ENCODE results near the gene MARVELD1.

MARVELD1 gene

GRCh38 chr10:97714401-97715258 lies 1.1 kb downstream of the MARVELD1 start:
- no peak for TF ChIP-seq CTCF (IDR thresholded peaks at IDR 0.05; ENCODE audit: borderline replicate concordance, control extremely low read depth, extremely low read depth, insufficient read depth, missing control alignments)
- peak; percentile 75 for DNase-seq (ENCODE audit: low spot score)
- in situ Hi-C loops (cut with MboI; ENCODE audit: low sequenced_read_pairs, unreplicated experiment) = no loop called here

GRCh38 chr10:97715259-97715874 lies 1.8 kb downstream of the MARVELD1 start:
- in situ Hi-C loops (cut with MboI; ENCODE audit: low sequenced_read_pairs, unreplicated experiment) = no loop called here
- no peak for TF ChIP-seq CTCF (IDR thresholded peaks at IDR 0.05; ENCODE audit: borderline replicate concordance, control extremely low read depth, extremely low read depth, insufficient read depth, missing control alignments)
- DNase-seq (ENCODE audit: low spot score) = no peak

GRCh38 chr10:97717627-97718026 lies 4.1 kb downstream of the MARVELD1 start:
- in situ Hi-C loops (cut with MboI; ENCODE audit: low sequenced_read_pairs, unreplicated experiment) = no loop called here
- no peak for DNase-seq (ENCODE audit: low spot score)
- TF ChIP-seq CTCF (IDR thresholded peaks at IDR 0.05; ENCODE audit: borderline replicate concordance, control extremely low read depth, extremely low read depth, insufficient read depth, missing control alignments) = no peak

- in situ Hi-C loops (cut with MboI; ENCODE audit: low sequenced_read_pairs, unreplicated experiment) = no loop called here
- no peak for DNase-seq (ENCODE audit: low spot score)
- TF ChIP-seq CTCF (IDR thresholded peaks at IDR 0.05; ENCODE audit: borderline replicate concordance, control extremely low read depth, extremely low read depth, insufficient read depth, missing control alignments) = no peak
These were observed 4.6 kb downstream of the MARVELD1 start for GRCh38 chr10:97718178-97718577.

GRCh38 chr10:97718659-97719142 lies 5.2 kb downstream of the MARVELD1 start:
- TF ChIP-seq CTCF (IDR thresholded peaks at IDR 0.05; ENCODE audit: borderline replicate concordance, control extremely low read depth, extremely low read depth, insufficient read depth, missing control alignments) = no peak
- DNase-seq (ENCODE audit: low spot score) = no peak
- in situ Hi-C loops (cut with MboI; ENCODE audit: low sequenced_read_pairs, unreplicated experiment) = no loop called here

- in situ Hi-C loops (cut with MboI; ENCODE audit: low sequenced_read_pairs, unreplicated experiment) = no loop called here
These were observed 6.1 kb downstream of the MARVELD1 start for GRCh38 chr10:97719602-97720001.

More at GRCh38 chr10:97719602-97720001, 6.1 kb downstream of the MARVELD1 start:
- TF ChIP-seq CTCF (IDR thresholded peaks at IDR 0.05; ENCODE audit: borderline replicate concordance, control extremely low read depth, extremely low read depth, insufficient read depth, missing control alignments) = no peak
- DNase-seq (ENCODE audit: low spot score) = no peak

Measured in GM13976 (cell line).